Measurements from ENCODE around the gene NDRG3.

DNA sequence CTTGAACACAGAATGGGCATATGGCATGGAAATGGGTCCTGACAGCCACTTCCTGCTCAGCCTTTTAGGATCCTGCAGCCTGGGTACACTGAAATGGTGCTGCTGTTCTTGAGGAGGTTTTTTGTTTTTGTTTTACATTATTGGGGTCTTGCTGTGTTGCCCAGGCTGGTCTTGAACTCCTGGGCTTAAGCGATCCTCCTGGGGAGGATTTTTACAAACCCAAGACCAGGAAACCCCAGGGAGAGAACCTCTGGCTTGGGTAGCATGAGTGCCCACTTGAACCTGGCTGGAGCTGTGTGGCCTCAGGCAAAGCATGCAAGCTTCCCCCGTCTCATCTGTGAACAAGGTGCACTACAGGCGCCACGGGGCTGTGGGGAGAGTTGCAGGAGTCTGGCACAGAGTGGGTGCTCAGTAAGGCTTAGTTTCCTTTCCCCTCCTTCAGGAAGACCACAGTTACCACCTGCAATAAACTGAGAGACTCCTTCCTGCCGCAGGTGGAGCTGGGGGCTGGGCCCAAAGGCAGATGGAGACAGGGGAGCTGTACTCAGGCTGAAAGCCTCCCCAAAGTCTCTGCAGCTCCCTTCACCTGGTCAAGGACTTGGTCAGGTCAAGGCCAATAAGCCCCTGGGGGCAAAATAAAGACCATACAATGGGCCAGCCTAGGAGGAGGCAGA, 101.7 kb downstream of the NDRG3 start:
- TF ChIP-seq EZH2 (optimal IDR thresholded peaks at IDR 0.05; ENCODE audit: low read depth, low read length): no peak
- TF ChIP-seq, protein P1, sequence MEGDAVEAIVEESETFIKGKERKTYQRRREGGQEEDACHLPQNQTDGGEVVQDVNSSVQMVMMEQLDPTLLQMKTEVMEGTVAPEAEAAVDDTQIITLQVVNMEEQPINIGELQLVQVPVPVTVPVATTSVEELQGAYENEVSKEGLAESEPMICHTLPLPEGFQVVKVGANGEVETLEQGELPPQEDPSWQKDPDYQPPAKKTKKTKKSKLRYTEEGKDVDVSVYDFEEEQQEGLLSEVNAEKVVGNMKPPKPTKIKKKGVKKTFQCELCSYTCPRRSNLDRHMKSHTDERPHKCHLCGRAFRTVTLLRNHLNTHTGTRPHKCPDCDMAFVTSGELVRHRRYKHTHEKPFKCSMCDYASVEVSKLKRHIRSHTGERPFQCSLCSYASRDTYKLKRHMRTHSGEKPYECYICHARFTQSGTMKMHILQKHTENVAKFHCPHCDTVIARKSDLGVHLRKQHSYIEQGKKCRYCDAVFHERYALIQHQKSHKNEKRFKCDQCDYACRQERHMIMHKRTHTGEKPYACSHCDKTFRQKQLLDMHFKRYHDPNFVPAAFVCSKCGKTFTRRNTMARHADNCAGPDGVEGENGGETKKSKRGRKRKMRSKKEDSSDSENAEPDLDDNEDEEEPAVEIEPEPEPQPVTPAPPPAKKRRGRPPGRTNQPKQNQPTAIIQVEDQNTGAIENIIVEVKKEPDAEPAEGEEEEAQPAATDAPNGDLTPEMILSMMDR (IDR thresholded peaks at IDR 0.05; ENCODE audit: low read length): no peak
- TF ChIP-seq EZH2phosphoT487 (IDR thresholded peaks at IDR 0.05; ENCODE audit: low read length): no peak
